Activated gamma-delta T cell treated with anti-CD3 and anti-CD28 coated beads, Interleukin-2, amount 50 U/mL, for 16 hours (primary cell): ENCODE results near the gene RASA3.

ENCODE experiments used
- DNase-seq: peaks from one replicate; pipeline ENCODE4 v3.0.0-alpha.2; 2020; ENCODE audit warnings: low read depth

The RASA3 gene

DNA sequence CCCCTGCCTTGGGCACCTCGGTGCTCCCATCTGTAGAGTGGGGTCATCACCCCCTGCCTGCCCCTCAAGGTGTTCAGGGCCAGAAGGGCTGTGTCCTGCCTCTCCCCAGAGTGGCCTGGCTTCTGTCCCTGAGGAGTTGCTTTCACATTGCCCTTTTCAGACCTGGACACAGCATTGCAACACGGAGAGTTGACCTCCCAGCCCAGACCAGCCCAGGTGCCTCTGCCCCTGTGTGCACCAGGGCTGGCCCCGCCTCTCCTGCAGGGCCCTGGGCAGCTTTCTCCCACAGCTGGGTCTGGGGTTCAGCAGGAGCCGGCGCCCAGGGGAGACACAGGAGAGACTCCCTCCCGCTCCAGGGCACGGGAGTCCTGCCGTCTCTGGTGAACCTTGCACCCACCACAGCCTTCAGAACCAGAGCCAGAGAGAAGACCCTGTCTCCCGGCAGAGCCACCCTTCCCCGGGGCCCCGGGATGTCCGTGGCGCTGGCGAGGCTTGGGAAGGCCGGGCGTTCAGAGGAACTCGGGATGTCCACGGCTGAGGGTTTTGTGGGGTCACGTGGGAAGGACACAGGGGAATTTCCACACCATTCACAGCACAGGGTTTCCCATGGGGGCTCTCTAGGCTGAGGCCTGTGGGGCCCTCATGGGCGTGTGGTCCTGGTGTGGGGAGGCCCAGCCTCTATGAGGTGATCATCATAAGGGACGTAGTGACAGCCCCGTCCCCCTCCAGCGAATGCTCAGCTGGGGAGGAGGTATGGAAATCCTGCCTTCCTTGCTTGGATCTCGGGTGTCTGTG lies 181.8 kb downstream of the RASA3 start:
- DNase-seq: no peak

DNA sequence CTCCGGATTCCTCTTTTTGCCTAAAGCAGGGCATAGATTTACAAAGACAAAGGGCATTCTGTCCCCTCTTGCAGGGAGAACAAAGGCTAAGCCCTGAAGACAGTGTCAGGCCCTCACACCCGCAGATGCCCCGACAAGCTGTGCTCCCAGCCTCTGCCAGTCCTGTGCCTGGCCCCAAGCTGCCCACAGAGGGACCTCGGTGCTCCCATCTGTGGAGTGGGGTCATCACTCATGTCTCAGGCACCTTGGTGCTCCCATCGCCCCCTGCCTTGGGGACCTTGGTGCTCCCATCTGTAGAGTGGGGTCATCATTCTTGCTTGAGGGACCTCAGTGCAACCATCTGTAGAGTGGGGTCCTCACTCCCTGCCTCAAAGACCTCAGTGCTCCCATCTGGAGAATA lies 182.9 kb downstream of the RASA3 start:
- DNase-seq: no peak

DNA sequence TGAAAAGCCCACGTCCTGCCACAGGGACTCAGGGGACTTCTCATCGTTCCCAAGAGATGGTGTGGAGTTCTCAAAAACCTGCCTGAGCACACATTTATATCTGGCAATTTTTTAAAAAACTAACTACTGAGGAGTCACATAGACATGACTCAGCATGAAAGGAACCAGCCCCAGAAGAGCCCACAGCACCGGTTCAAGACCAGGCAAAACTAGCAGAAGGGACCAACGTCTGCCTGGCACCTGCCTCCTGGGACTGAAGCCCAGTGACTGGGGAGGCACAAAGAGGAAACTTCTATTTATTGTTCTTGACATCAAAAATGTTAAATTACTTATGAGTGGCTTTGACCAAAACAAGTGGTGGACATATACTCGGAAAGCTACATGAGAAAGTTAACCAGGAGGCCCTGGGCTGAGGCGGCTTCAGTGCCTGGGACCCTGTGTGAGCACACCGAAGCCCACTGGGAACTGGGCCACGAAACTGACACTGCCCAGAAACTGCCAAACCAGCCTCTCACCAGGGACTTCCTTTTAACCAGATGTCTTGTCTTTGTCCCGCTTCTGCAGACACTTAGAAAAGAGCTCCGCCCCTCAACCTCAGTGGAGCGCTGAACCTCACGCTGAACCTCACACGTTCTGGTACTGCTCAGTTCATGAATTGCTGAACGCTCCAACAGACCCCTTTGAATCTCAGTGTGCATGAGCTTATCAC lies 184.2 kb downstream of the RASA3 start:
- no peak for DNase-seq

DNA sequence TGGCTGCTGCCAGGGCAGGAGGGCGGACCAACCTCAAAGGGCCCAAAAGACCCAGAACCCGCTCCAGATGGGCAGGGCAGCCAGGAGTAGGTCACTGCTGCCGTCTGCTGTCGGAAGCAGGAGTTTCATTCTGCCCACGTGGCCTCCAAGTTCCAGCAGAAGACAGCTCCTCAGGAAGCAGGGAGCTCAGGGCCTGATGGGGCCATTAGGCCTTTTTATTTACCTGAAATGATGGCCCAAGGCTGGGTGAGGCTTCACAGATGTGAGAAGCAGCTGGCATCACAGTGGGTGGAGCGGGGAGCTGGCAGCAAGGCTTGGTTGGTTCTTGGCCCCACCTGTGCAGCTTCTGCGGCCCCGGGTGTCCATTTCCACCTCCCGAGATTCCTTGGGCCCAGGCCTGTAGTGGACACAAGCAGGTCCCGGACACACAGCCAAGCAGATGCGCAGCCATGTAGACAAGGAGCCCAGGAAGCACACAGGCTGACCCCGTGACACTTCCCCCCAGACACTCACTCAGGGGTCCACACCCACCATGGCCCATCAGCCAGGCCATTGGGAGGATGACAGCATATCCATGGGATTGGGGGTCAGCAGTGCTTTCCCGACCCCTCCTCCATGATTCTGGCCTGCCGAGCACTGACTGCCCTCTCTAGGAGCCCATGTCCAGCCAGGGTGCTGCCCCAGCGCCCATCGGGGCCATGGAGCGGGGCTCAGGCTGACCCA lies 185.0 kb downstream of the RASA3 start:
- no peak for DNase-seq

DNA sequence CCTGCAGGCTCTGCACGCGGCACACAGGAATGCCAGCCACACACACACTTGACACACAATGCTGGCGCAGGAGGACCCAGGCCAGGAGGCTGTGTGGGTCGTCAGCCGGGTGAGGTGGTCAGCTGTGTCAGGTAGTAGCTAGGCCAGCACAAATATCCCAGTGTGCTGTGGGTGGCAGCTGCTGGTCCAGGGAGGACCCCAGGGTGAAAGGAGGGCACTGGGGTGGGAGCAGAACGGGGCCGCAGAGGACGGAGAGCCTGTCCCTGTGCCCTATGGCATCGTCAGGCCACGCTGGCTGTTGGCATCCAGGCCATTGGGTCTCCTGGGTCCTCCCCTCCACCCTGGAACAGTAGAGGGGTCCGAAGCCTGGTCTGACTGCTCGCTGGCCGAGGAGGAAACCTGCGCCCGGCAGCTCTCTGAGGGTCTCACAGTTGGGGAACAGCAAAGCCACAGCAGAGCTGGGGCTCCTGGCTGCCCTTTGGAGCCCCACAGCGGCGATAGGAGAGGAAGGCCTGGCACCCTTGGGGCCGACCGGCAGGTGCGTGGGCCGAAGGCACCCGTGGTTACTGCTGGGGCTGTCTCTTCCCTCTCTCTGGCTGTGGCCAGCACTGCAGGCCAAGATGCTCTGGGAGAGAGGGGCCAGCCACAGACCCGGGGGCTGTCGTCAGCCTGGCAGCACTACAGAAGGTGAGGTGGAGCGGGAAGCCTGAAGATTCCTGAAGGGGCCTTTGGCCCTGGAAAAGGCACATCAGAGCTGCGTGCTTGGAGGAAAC lies 185.8 kb downstream of the RASA3 start:
- DNase-seq: no peak

DNA sequence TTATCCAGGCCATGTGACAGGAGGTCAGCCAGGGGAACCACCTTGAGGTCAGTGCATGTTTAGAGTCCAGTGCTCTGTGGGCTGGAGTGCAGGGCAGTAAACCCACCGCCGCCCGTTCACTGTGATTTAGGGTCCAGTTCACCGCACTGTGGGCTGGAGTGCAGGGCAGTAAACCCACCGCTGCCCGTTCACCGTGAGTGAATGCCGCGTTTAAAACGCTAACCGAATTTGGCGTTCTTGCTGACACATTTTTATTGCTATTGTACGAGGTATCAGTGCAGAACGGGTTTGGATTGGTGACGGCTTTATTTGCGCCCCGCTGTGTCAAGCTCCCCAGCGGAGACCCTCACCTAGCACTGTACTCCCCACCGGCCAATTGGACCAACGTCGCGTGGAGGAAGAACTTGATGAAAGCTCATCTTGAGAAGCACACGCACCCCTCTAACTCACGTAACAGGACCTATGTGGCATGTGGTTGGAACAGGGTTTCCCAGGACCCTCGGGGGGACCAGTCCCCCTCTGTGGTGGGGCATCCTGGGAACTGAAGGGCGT lies 186.5 kb downstream of the RASA3 start:
- no peak for DNase-seq

DNA sequence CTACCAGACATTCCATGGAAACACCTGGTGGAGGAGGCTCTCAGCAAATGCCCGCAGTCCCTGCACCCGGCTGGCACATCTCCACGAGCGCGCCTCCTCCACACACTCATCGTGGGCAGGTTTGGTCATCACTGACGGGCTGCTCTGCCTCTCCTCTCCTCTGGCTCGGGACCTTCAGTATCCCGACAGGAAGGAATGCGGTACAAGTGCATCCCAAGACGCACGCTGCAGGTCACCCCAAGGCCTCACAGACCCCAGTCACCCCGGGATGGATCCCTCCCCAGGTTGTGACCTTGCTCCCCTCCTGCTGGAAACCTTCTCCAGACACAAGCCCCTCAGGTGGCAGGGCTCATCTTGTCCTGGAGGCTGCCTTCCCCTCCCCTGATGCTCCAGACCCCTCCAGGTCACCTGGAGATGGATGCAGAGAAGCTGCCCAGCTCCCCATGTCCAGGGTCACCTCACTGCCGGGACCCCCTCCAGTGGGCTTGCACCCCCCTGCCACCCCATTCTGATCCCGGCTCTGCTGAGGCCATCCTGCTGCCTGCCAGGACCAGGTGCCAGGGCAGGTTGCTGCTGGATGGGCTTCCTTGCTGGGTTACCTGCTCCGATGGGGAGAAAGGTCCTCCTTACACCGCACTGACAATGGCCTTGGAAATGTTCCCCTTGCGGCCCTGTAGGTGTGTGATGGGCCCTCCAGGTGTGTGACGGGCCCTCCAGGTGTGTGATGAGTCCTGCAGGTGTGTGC lies 188.4 kb downstream of the RASA3 start:
- no peak for DNase-seq

DNA sequence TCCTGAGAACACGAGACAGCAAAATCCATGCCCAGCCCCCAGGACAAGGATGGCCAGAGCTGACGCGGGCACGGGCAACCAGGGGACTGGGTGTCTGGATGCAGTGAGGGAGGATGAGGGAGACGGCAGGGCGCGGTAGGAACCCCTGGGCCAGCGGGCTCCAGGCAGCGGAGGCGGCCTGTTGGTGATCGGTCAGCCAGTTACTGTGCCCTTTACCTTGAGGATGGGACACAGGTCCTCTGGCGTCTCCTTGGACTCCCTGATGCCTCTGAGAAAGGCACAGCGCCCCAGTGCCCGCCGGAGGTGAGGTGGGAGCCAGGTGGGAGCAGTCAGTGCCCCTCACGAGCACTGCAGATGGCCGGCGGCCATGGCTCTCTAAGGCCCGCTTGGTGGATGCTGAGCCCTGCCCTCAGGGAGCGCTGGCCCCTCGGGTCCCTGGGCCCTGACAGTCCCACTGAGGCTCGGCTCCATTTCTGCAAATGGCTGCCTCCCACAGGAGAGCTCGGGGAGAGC lies 189.8 kb downstream of the RASA3 start:
- no peak for DNase-seq

DNA sequence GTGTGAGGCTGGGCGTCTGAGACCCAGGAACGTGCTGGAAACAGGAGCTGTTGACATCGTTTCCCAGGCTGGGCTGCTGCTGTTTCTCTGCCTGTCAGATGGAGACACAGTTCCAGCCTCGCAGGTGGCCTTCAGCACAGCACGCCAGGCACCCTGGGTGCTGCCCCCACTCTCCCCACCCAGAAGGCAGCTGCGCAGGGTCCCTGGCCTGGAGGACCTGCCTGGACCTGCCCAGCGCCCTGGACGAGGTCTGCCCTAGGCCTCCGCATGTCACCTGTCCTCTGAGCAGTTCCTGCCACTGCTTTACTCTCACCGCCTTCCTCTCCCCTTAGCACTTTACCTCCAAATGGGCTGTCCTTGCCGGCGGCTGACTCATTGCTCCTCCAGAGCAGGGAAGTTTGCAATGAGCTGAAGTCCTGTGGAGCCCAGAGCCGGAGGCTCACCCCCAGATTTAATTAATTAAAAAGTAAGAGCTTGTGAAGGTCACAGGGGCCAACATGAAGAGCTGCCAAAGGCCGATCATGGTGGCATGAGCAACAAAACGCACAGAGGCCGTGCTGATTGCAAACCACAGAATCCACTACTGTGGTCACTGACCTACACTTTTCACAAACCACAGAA lies 190.7 kb downstream of the RASA3 start:
- DNase-seq: no peak

DNA sequence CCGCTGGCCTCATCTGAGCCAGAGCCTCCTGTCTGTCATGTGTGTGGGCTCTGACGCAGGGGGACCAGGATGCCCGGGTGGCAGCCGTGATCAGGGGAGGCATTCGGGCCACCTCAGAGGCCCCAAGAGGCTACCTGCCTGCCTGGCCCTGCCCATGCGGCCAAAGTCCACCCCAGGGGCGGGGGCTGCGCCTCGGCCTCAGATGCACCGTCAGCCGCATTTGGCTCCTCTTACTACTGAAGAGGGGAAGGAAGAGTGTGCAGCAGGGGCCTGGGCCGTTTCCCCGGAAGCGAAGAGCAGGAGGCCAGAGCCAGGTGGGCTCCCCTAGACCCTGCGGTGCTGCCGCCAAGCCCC lies 192.5 kb downstream of the RASA3 start:
- no peak for DNase-seq

DNA sequence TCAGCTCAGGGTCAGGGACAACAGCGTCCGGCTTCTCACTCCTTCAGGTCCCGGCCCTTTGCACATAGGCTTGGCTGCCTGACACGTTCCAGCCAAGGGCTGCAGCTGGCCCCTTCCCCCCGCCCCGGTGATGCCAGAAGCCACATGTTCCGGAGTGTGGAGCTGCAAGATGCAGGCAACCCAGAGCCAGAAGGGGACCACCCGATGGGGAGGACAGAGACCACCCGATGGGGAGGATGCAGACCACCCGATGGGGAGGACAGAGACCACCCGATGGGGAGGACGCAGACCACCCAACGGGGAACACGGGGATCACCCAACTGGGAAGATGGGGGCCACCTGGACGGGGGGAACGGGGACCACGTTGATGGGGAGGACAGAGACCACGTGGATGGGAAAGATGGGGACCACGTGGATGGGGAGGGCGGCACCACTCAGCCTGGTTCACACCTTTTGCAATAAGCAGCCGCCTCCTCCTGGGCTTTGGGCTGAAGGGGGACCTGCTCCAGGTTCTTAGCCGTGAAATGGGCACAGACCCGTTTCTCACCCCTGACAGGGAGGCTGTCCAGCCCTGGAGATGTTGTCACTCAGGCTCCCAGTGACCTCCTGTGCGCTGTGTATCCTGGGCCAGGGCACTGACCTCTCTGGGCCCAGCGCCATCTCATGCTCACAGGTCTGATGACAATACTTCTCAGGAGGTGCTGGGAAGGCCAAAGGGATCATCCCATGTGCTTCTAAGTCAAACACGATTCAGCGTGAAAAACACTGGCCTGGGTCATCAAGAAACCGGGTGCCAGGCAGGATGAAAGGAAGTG lies 193.1 kb downstream of the RASA3 start:
- DNase-seq: no peak

DNA sequence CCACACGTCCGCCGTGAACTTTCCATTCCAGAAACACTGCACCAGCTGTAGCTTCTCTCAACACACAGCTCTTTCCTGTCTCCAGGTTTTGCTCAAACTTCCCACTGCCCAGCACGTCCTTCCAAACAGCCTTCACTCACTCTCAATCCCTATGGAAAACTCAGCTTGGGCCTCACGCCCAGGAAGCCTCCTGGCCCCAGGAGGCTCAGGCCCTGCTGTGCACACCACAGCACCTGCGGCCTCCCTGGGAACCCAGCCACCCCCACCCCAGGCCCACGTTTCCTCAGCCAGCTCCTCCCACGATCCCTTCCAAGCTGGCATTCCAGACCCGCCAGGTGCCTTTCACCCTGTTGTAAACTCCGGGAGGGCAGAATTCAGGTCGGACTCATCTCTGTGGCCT lies 193.7 kb downstream of the RASA3 start:
- DNase-seq: no peak

DNA sequence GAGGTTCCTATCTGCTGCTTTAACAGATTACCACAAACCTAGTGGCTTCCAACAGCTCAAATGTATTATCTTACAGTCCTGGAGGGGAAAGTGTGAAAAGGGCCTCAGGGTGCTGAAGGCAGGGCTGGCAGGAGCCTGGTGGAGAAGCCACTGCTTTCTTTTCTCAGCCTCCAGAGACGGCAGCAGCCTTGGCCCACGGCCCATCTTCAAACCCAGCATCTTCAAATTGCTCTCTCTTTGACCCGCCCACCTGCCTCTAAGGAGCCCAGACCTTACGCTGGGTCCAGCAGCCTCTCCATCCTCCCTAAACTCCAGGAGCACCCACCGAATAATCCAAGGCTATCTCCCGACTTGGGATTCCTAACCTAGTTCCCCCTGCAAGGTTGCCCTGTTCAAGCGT lies 194.2 kb downstream of the RASA3 start:
- DNase-seq: no peak

DNA sequence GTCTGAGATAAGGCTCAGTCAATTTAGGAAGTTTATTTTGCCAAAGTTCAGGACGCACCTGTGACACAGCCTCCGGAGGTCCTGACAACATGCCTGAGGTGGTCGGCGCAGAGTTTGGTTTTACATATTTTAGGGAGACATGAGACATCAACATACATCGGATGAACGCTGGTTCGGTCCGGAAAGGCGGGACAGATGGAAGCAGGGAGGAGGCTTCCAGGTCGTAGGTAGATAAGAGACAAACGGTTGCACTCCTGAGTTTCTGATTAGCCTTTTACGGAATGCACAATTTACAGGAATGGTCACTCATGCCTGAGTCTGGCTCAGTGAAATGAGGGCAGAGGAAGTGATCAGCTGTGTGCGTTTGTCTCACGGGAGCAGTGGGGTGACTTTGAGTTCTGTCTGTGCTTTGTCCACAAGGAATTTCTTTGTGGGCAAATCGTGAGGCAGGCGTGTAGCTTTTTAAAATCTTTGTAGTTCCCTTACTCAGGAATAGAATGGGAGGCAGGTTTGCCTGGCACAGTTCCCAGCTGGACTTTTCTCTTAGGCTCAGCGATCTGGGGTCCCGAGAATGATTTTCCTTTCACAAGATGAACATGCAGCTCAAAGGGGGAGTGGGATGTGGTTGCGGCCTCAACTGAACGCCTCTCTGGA lies 194.8 kb downstream of the RASA3 start:
- DNase-seq: no peak

DNA sequence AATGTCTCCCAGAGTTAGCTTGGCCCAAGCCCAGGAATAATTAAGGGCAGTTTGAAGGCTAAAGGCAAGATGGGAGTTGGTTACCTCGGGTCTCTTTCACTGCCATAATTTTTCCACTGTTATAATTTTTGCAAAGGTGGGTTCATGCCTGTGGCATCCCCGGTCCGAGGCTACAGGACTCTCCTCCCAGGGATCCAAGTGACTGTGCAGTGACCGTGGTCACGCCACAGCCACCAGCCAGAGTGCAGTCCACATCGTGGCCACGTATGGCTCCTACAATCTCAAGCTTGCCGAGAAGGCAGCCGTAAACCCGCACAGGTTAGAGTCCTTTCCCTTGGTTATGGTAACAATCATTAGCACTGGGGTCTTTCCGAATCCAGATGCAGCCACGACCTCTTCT lies 195.3 kb downstream of the RASA3 start:
- DNase-seq: no peak

DNA sequence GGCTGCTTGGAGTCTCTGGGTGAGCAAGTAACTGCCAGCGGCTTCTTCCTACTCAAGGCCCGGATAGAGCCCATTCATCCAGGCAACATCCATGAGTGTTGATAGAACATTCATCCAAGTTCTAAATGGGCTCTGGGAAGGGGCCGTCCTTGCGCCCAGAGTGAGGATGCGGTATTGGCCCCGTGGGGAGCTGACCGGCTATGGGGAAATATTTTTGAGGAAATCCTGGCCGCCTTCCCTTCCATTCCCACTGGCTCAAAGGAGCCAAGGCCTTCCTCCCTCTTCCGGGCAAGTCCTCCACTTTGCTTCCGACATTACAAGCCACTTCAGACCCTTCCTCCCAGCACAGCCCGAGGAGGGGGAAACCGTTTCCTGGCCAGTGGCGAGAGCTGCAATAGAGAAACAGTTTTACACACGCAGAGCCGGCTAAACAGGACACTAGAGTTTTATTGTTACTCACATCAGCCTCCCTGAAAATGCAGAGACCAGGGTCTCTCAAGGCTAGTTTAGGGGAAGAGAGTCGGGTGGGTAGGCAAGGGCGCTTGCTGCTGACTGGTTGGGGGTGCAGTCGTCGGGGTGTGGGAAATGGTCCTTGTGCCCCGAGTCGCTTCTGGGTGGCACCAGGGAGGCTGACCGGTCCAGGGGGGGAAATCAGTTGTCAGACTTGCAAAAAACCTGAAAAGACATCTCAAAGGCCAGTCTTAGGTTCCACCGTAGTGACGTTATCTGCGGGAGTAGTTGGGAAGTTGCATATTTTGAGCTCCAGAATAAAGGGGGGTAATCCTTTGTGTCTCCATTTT lies 196.1 kb downstream of the RASA3 start:
- no peak for DNase-seq

DNA sequence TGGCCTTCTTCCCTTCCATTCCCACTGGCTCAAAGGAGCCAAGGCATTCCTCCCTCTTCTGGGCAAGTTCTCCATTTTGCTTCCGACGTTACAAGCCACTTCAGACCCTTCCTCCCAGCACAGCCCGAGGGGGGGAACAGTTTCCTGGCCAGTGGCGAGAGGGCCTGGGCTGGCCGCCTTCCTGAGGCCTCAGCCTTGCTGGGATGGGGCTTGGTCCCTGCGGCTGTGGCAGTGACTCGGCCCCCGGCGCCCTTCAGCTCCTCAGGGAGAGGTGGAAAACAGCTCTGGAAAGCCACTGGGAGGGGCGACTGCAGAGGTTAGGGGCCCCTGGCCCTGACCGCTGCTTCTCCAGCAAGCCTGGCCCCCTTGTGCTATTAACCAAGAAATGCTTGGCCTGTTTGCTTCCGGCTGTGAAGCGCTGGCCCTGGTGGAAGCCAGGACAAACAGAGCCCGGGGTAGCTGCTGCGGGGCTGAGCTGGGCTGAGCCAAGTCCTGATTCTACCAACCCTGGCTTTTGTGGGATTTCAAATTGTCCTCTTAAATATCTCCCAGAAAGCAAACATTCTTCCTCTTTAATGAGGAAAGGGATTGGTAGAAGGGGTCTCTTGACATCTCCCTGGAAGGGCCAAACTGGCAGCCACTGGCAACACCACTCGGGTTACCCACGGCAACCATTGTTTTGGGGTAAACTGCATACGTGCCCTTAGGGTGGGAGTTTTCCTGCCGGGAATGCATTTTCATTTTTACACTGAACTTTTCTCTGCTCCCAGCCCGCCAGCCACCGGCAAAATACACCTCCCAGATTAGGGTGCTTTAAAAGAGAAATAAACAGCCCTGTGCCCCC lies 197.2 kb downstream of the RASA3 start:
- no peak for DNase-seq
